K562 (cell line): ENCODE measurements around the gene NAPA. TPM values are rescaled to one million over a fixed set of nuclear protein-coding genes. Genes with fewer than 3 reads are reported as not detected.

Source experiments
- ARID2 ChIP-seq: fragments of 450-650 bp; IDR thresholded peaks from 2 replicates; pipeline ENCODE4 v1.6.1; 2017; ENCODE audit warnings: antibody characterized with exemption, mild to moderate bottlenecking
- BRD9 ChIP-seq: fragments of 450-650 bp; IDR thresholded peaks from 2 replicates; pipeline ENCODE4 v1.6.1; 2018; ENCODE audit warnings: low read depth; ENCODE audit not compliant: partially characterized antibody
- BRF1 ChIP-seq: IDR thresholded peaks from 3 replicates; pipeline ENCODE4 v1.6.1; 2011; ENCODE audit warnings: borderline replicate concordance, mild to moderate bottlenecking; ENCODE audit not compliant: insufficient read length; ENCODE audit errors: extremely low read depth
- CEBPZ ChIP-seq: fragments of 150-350 bp; IDR thresholded peaks from 2 replicates; pipeline ENCODE4 v1.6.1; 2014; ENCODE audit warnings: low read depth, mild to moderate bottlenecking, low read length, borderline replicate concordance
- CTBP1 ChIP-seq: fragments of 450-650 bp; IDR thresholded peaks from 2 replicates; pipeline ENCODE4 v1.6.1; 2016; ENCODE audit warnings: borderline replicate concordance
- GATAD2A ChIP-seq: fragments of 450-650 bp; IDR thresholded peaks from 2 replicates; pipeline ENCODE4 v1.6.1; 2017
- GMEB1 ChIP-seq: fragments of 250-450 bp; sonication (Bioruptor Pico); IDR thresholded peaks from 2 replicates; pipeline ENCODE4 v1.4.0; 2020; ENCODE audit warnings: mild to moderate bottlenecking
- HDAC2 ChIP-seq: fragments of 450-650 bp; IDR thresholded peaks from 2 replicates; pipeline ENCODE4 v1.6.1; 2016; ENCODE audit warnings: mild to moderate bottlenecking
- HSF4 ChIP-seq: fragments of 250-450 bp; sonication (Bioruptor Pico); IDR thresholded peaks from 2 replicates; pipeline ENCODE4 v2.1.2; 2022; ENCODE audit warnings: mild to moderate bottlenecking, moderate library complexity, borderline replicate concordance
- MBD1 ChIP-seq: fragments of 250-450 bp; sonication (Bioruptor Pico); IDR thresholded peaks from 2 replicates; pipeline ENCODE4 v1.8.0; 2022; ENCODE audit warnings: inconsistent platforms
- MCM7 ChIP-seq, 2 experiments: fragments of 450-650 bp; IDR thresholded peaks; 2 replicates each; pipeline ENCODE4 v1.6.1; 2016 to 2018
- NR1H2 ChIP-seq: sonication (generic); formaldehyde crosslinking; IDR thresholded peaks from 2 replicates; pipeline ENCODE4 v1.4.0; 2020; ENCODE audit warnings: mild to moderate bottlenecking, missing genetic modification reagents
- RBM14 ChIP-seq: fragments of 200-400 bp; formaldehyde crosslinking; IDR thresholded peaks from 2 replicates; pipeline ENCODE4 v1.6.1; 2018; ENCODE audit warnings: low read depth, mild to moderate bottlenecking, low read length, moderate library complexity, borderline replicate concordance; ENCODE audit not compliant: insufficient read depth
- SPI1 ChIP-seq: IDR thresholded peaks from 2 replicates; pipeline ENCODE4 v1.6.1; 2011; ENCODE audit warnings: low read depth, low read length, control low read depth, borderline replicate concordance
- ZBED1 ChIP-seq: IDR thresholded peaks from 2 replicates; pipeline ENCODE4 v1.6.1; 2014
- ZBTB43 ChIP-seq: sonication (generic); formaldehyde crosslinking; IDR thresholded peaks from 2 replicates; pipeline ENCODE4 v1.8.0; 2023; ENCODE audit warnings: mild to moderate bottlenecking, missing genetic modification reagents
- ZNF274 ChIP-seq: IDR thresholded peaks from 2 replicates; pipeline ENCODE4 v1.6.1; 2011; ENCODE audit warnings: low read depth, mild to moderate bottlenecking, low read length, moderate library complexity, borderline replicate concordance
- ZNF551 ChIP-seq: fragments of 250-450 bp; sonication (Bioruptor Pico); IDR thresholded peaks from 2 replicates; pipeline ENCODE4 v1.5.0; 2021; ENCODE audit warnings: mild to moderate bottlenecking, moderate library complexity
- polyA plus RNA-seq, 8 experiments: library from polyadenylated mRNA; depleted of rRNA in 4 of 8; stranded (reverse) in 5 of 8; unstranded in 3 of 8; fragments of >200 nt; fragmentation: Nextera tagmentation in 2 of 8; fragmentation: Illumina TruSeq in 1 of 8; extraction: Ambion mirVana in 2 of 8; extraction: Trizol in 1 of 8; gene quantifications; 2 replicates each; pipeline versions ENCODE4 v1.2.1 to v1.2.3, GENCODE V29; 2011 to 2014; ENCODE audit warnings: inconsistent platforms in 1 of 8, missing spikeins in 1 of 8
- total RNA-seq, 7 experiments: library from RNA; depleted of rRNA in 6 of 7; stranded (reverse); fragments of >200 nt in 6 of 7; fragmentation: Illumina TruSeq in 2 of 7; extraction: Trizol in 2 of 7; gene quantifications; 2 replicates each; pipeline versions ENCODE4 v1.2.1 to v1.2.3, GENCODE V29; 2011 to 2021; ENCODE audit warnings: low replicate concordance in 1 of 7

The NAPA gene
- total and polyA plus RNA-seq, 9 of the 15 experiments (the other 6 are each of a cell fraction or from before 2014, with no cell fraction given) = 5.4 to 98.6 (median 77.5) TPM

- TF ChIP-seq ZBED1 (no peak), SPI1 (no peak), ZNF274 (no peak), MBD1 (no peak), MCM7 (IDR thresholded peaks at IDR 0.05) (no peak), BRF1 (no peak), NR1H2 (CRISPR knock-in tag) (0 out of 2 replicates have a peak, but pooled peaks have one; percentile 21), CEBPZ (no peak), CTBP1 (peak; percentile 72; the same call in 1 of the 2 replicates), HDAC2 (peak; percentile 17; the same call in 1 of the 2 replicates), HSF4 (CRISPR knock-in tag) (no peak), ZBTB43 (no peak), GMEB1 (CRISPR knock-in tag) (peak; percentile 70), GATAD2A (no peak), BRD9 (peak; percentile 56), RBM14 (no peak), ZNF551 (no peak), ARID2 (no peak)
Measured at GRCh38 chr19:47483800-47484690, 30.8 kb downstream of the NAPA start, which contains the start of gene KPTN (continued).
